ENCODE results near the gene CD3D. TPM values are rescaled to one million over a fixed set of nuclear protein-coding genes. Genes with fewer than 3 reads are reported as not detected.

CD3D gene
- total and polyA plus RNA-seq, 12 donors = 0.31 to 6.3 (median 0.97) TPM; not detected in 6

DNA sequence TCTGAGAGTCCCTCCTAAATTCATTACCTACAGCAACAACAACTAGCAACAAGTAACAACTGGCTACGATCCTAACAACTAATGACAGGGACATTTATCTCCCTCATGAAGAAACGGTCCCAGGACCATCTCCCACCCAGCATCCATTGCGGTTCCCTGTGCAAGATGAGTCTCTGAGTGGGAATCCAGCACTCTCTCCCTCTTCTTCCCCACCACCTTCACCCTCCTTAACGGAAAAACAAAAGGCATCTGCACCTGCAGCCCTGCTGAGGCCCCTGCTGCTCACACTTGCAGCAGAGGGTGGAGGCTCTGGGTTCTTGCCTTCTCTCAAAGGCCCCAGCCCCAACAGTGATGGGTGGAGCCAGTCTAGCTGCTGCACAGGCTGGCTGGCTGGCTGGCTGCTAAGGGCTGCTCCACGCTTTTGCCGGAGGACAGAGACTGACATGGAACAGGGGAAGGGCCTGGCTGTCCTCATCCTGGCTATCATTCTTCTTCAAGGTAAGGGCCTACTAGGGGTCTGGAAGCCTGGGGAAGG is 1.5 kb upstream of the CD3D start, which contains the start of gene CD3G:
Gene CD3G (plus strand): TSS at position 364 of the 535 bp plus-strand sequence. CDS start 80 bp downstream, at position 444.
- H3K36me3 ChIP-seq = no peaks in the 10 kb centered on the region
- DNase-seq (no peak), ATAC-seq (peak in 1 of 8 donors; percentile 42)
- H3K27ac ChIP-seq = peak within 1 kb of the TSS in 1 of 10 donors; percentile 83
- H3K4me1 ChIP-seq = no peaks in the 10 kb centered on the region
- TF ChIP-seq, protein P1, sequence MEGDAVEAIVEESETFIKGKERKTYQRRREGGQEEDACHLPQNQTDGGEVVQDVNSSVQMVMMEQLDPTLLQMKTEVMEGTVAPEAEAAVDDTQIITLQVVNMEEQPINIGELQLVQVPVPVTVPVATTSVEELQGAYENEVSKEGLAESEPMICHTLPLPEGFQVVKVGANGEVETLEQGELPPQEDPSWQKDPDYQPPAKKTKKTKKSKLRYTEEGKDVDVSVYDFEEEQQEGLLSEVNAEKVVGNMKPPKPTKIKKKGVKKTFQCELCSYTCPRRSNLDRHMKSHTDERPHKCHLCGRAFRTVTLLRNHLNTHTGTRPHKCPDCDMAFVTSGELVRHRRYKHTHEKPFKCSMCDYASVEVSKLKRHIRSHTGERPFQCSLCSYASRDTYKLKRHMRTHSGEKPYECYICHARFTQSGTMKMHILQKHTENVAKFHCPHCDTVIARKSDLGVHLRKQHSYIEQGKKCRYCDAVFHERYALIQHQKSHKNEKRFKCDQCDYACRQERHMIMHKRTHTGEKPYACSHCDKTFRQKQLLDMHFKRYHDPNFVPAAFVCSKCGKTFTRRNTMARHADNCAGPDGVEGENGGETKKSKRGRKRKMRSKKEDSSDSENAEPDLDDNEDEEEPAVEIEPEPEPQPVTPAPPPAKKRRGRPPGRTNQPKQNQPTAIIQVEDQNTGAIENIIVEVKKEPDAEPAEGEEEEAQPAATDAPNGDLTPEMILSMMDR (IDR thresholded peaks at IDR 0.05) = no peak
- intact Hi-C loops (cut with DNase I) = no loop called here
- peak within 1 kb of the TSS in 1 of 10 donors; percentile 48 for H3K4me3 ChIP-seq
- no peaks in the 10 kb centered on the region for H3K9me3 ChIP-seq
- peaks cover 0 to 40% (median under 1%) of the 10 kb centered on the region in 7 donors for H3K27me3 ChIP-seq
- whole genome bisulfite sequencing, 2 donors = 71 to 77% methylated on average over 6 of the region's 6 CpGs

DNA sequence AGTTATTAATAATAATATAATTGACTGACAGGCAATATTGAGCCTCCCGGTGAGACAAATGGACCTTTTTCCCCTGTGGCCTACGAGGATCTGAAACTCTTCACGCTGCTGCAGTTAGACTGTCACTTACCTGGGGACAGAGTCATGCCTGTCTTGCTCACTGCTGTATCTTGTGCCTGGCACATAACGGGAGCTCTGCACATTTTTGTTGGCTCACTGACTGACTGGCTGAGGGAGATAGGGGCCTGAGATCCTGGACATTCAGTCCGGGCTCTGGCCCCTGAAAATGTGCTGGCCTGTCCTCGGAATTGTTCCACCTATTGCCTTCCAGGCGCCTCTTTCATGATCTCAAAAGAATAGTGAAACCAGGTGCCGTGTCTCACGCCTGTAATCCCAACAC is 743 bp upstream of the CD3D start:
- Histone ChIP-seq H3K9me3 (no peaks in the 10 kb centered on the region), H3K27ac (peak overlapping the region in 1 of 10 donors; percentile 83), H3K36me3 (no peaks in the 10 kb centered on the region), H3K4me1 (no peaks in the 10 kb centered on the region), H3K4me3 (peak overlapping the region in 1 of 10 donors; percentile 48), H3K27me3 (peaks cover 0 to 33% (median 0%) of the 10 kb centered on the region in 7 donors)
- DNase-seq = no peak
- TF ChIP-seq, protein P1 (IDR thresholded peaks at IDR 0.05) = no peak
- no peak for ATAC-seq
- WGBS, 2 donors = 74 to 82% methylated on average over 9 of the region's 9 CpGs
- intact Hi-C loops (cut with DNase I) = no loop called here

DNA sequence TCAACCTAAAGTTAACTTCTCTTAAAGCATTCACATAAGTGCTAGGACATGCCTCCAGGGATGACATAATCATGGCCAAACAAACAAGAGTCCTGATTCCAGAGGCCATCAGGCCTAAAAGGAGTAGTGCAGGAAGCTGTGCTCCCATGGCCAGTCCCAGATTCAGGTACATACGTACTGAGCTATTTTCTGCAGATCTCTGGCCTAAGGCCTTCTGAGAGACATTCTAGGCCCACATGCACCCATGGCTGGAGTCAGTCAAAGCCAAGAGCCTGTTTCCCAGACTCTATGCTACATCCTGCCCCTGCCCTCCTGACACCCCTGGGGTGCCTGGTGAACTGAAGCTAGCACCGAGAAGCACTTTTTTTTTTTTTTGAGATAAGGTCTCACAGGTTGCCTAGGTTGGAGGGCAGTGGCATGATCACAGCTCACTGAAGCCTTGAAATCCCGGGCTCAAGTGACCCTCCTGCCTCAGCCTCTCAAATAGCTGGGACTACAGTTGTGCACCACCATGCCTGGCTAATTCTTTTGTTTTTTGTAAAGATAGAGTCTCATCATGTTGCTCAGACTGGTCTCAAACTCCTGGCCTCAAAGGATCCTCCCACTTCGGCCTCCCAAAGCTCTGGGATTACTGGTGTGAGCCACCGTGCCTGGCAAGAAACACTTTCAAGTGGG is 553 bp downstream of the CD3D start:
- Histone ChIP-seq H3K9me3 (no peaks in the 10 kb centered on the region), H3K4me3 (peak overlapping the region in 1 of 10 donors; percentile 50), H3K27me3 (peaks cover 0 to 32% (median 4%) of the 10 kb centered on the region in 7 donors), H3K36me3 (no peaks in the 10 kb centered on the region), H3K27ac (peak overlapping the region in 1 of 10 donors; percentile 83), H3K4me1 (no peaks in the 10 kb centered on the region)
- DNase-seq (no peak), ATAC-seq (no peak)
- WGBS, 2 donors = 75 to 87% methylated on average over 5 of the region's 5 CpGs
- TF ChIP-seq, protein P1 (IDR thresholded peaks at IDR 0.05) = no peak
- intact Hi-C loops (cut with DNase I) = no loop called here

DNA sequence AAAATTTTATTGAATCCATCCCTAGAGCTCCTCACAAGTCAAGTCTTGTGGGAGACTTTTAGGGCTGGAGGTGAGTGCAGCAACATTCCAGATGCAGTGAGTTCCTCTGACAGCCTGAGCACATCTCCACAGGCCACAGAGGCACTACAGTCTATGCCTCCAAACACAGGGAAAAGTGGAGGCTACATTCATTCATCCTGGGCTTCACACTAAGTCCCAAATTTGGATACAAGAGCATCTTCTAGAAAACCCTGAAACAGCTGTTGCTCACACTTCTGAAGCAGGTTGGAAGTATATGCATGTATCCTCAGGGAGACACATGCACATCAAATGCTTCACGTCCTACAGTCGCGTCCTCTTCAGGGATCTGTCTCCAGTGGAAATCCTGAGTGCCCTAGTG is 1.2 kb downstream of the CD3D start:
- H3K4me3 ChIP-seq = peak overlapping the region in 1 of 10 donors; percentile 50
- H3K9me3 ChIP-seq = no peaks in the 10 kb centered on the region
- TF ChIP-seq, protein P1 (IDR thresholded peaks at IDR 0.05) = no peak
- intact Hi-C loops (cut with DNase I) = no loop called here
- WGBS, 2 donors = 91 to 92% methylated on average over 3 of the region's 3 CpGs
- H3K27me3 ChIP-seq = peaks cover 0 to 32% (median 4%) of the 10 kb centered on the region in 7 donors
- H3K27ac ChIP-seq = peak overlapping the region in 1 of 10 donors; percentile 83
- no peaks in the 10 kb centered on the region for H3K4me1 ChIP-seq
- DNase-seq (no peak), ATAC-seq (no peak)
- no peaks in the 10 kb centered on the region for H3K36me3 ChIP-seq
